ENCODE results near the gene SCGN. TPM values are rescaled to one million over a fixed set of nuclear protein-coding genes. Genes with fewer than 3 reads are reported as not detected.

SCGN gene
- total RNA-seq, 1 experiment from 2014 or later, result not detected

DNA sequence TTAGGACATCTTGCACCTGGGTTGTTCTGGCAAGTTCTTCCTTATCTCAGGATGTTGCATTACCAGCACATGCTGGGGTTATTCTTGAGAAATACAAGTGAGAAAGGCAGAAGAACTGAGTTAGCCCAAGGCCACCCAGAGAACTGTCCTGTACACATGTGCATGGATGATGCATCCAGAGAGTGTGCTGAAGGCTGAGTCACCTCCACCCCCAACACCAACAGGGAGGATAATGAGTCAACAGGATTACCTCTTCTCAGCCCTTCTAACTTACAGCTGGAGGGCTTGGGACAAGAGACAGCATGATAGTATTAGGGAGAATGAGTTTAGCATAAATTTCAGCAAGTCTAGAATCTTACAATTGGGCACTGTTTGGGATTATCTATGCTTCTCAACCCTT is 8.5 kb downstream of the SCGN start:
- peak; percentile 7 to 58 for DNase-seq
- no TSS peak for BruUV-seq (replicated peaks)

DNA sequence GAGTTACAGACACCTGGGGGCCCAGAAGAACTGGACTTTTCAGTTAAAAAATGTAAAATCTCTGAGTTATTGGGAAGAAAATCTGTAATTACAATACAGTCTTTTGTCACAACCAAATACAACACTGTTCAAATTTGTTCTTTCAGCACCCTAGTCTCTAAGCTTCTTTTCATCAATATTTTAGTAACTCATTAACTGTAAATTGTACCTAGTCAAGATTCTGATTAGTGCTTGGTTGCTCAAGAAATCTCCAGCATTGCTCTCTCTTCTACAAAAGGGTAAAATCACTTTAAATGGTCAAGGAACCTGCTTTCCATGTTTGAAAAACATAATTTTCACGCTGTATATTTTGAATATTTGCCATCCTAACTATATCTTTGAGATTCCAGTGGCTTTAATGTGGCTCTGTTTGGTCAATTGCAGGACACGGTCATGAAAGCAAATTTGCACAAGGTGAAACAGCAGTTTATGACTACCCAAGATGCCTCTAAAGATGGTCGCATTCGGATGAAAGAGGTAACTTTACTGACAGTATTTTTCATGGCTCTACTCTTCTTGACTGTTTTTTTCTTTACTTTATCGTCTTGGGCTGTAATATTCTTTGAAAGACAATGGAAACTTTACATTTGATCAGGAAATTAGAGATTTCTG is 9.2 kb downstream of the SCGN start:
- no peak overlapping the region for H2AFZ ChIP-seq
- no peaks in the 10 kb centered on the region for H3K79me2 ChIP-seq (ENCODE audit: low read depth)
- POLR2A ChIA-PET (ENCODE audit: unreplicated experiment), result no interaction called here
- H3K9me2 ChIP-seq (ENCODE audit: insufficient read depth), result no peaks in the 10 kb centered on the region
- no peak overlapping the region for H3K27ac ChIP-seq
- no peak for DNase-seq
- H3K36me3 ChIP-seq (ENCODE audit: low read depth), result no peaks in the 10 kb centered on the region
- no peaks in the 10 kb centered on the region for H3K27me3 ChIP-seq (ENCODE audit: insufficient read depth, low read depth)
- no peaks in the 10 kb centered on the region for H3K4me1 ChIP-seq (replicated peaks; ENCODE audit: insufficient read depth)
- H3K4me2 ChIP-seq, result no peak overlapping the region
- no peaks in the 10 kb centered on the region for H3F3A ChIP-seq (ENCODE audit: insufficient read depth, low read depth)
- no TSS peak for BruUV-seq (replicated peaks)
- no peak for TF ChIP-seq EZH2 (IDR thresholded peaks at IDR 0.05; ENCODE audit: low read depth)
- TF ChIP-seq, protein P1, sequence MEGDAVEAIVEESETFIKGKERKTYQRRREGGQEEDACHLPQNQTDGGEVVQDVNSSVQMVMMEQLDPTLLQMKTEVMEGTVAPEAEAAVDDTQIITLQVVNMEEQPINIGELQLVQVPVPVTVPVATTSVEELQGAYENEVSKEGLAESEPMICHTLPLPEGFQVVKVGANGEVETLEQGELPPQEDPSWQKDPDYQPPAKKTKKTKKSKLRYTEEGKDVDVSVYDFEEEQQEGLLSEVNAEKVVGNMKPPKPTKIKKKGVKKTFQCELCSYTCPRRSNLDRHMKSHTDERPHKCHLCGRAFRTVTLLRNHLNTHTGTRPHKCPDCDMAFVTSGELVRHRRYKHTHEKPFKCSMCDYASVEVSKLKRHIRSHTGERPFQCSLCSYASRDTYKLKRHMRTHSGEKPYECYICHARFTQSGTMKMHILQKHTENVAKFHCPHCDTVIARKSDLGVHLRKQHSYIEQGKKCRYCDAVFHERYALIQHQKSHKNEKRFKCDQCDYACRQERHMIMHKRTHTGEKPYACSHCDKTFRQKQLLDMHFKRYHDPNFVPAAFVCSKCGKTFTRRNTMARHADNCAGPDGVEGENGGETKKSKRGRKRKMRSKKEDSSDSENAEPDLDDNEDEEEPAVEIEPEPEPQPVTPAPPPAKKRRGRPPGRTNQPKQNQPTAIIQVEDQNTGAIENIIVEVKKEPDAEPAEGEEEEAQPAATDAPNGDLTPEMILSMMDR (conservative IDR thresholded peaks at IDR 0.05), result no peak
- CTCF ChIA-PET, result no interaction called here
- H4K20me1 ChIP-seq (ENCODE audit: insufficient read depth), result no peaks in the 10 kb centered on the region
- intact Hi-C loops (cut with micrococcal nuclease; ENCODE audit: unreplicated experiment), result no loop called here
- H3K4me3 ChIP-seq, result no peak overlapping the region
- no peaks in the 10 kb centered on the region for H3K9me3 ChIP-seq (ENCODE audit: insufficient read depth, low read depth)

More for the DNA sequence above, 8.5 kb downstream of the SCGN start:
- TF ChIP-seq EZH2 (IDR thresholded peaks at IDR 0.05; ENCODE audit: low read depth), result no peak
- TF ChIP-seq, protein P1 (conservative IDR thresholded peaks at IDR 0.05), result no peak
- H4K20me1 ChIP-seq (ENCODE audit: insufficient read depth), result no peaks in the 10 kb centered on the region
- H3K27ac ChIP-seq, result no peak overlapping the region
- H3K4me3 ChIP-seq, result no peak overlapping the region
- peaks cover 3% of the 10 kb centered on the region; the same call in 1 of the 2 replicates for H3K4me1 ChIP-seq (replicated peaks; ENCODE audit: insufficient read depth)
- no peak overlapping the region for H2AFZ ChIP-seq
- H3K9me3 ChIP-seq (ENCODE audit: insufficient read depth, low read depth), result no peaks in the 10 kb centered on the region
- intact Hi-C loops (cut with micrococcal nuclease; ENCODE audit: unreplicated experiment), result no loop called here
- ChIA-PET CTCF (no interaction called here), POLR2A (ENCODE audit: unreplicated experiment) (no interaction called here)
- no peaks in the 10 kb centered on the region for H3K79me2 ChIP-seq (ENCODE audit: low read depth)
- H3K36me3 ChIP-seq (ENCODE audit: low read depth), result no peaks in the 10 kb centered on the region
- H3K4me2 ChIP-seq, result no peak overlapping the region
- no peaks in the 10 kb centered on the region for H3F3A ChIP-seq (ENCODE audit: insufficient read depth, low read depth)
- no peaks in the 10 kb centered on the region for H3K27me3 ChIP-seq (ENCODE audit: insufficient read depth, low read depth)
- H3K9me2 ChIP-seq (ENCODE audit: insufficient read depth), result no peaks in the 10 kb centered on the region

DNA sequence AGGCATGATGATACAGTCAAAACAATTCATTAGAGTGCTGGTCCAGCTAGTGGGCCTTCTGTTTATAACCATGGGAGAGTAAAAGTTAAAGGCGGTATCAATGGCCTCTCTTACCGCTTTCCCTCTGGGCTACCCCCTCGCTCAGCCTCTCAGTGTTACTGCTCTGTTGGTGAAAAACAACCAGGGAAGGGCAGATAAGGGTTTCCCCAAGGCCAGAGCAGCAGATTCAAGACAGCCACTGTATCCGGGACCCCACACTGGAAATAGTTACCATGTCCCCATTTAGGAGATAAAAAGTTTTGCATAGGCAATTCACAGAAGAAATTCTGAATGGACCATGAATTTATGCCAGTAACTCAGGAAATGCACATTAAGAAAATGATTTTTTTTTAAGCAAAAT is 13.4 kb downstream of the SCGN start:
- DNase-seq, result no peak
- no peak overlapping the region for H3K27ac ChIP-seq
- H2AFZ ChIP-seq, result no peak overlapping the region
- no peaks in the 10 kb centered on the region for H3K4me1 ChIP-seq (replicated peaks; ENCODE audit: insufficient read depth)
- ChIA-PET CTCF (no interaction called here), POLR2A (ENCODE audit: unreplicated experiment) (no interaction called here)
- intact Hi-C loops (cut with micrococcal nuclease; ENCODE audit: unreplicated experiment), result no loop called here
- H3K9me3 ChIP-seq (ENCODE audit: insufficient read depth, low read depth), result no peaks in the 10 kb centered on the region
- no peaks in the 10 kb centered on the region for H4K20me1 ChIP-seq (ENCODE audit: insufficient read depth)
- no peak for TF ChIP-seq EZH2 (IDR thresholded peaks at IDR 0.05; ENCODE audit: low read depth)
- TF ChIP-seq, protein P1 (conservative IDR thresholded peaks at IDR 0.05), result no peak
- H3F3A ChIP-seq (ENCODE audit: insufficient read depth, low read depth), result no peaks in the 10 kb centered on the region
- no peaks in the 10 kb centered on the region for H3K79me2 ChIP-seq (ENCODE audit: low read depth)
- H3K9me2 ChIP-seq (ENCODE audit: insufficient read depth), result no peaks in the 10 kb centered on the region
- H3K4me2 ChIP-seq, result no peak overlapping the region
- H3K27me3 ChIP-seq (ENCODE audit: insufficient read depth, low read depth), result no peaks in the 10 kb centered on the region
- H3K4me3 ChIP-seq, result no peak overlapping the region
- no peaks in the 10 kb centered on the region for H3K36me3 ChIP-seq (ENCODE audit: low read depth)
- no TSS peak for BruUV-seq (replicated peaks)

Data from PC-9 (cell line).